Left forelimb (tissue), 1 donor: ENCODE data around the gene MTCL1.

Experiments used
- DNase-seq: peaks from one replicate; pipeline ENCODE4 v3.0.0-alpha.2; 2018; ENCODE audit warnings: low spot score

The MTCL1 gene

GRCh38 chr18:8713691-8714090 lies 8.3 kb downstream of the MTCL1 start:
- no peak for DNase-seq

- no peak for DNase-seq
Measured at GRCh38 chr18:8715599-8715998, 10.2 kb downstream of the MTCL1 start.

GRCh38 chr18:8717011-8717770 lies 11.8 kb downstream of the MTCL1 start:
- no peak for DNase-seq

- no peak for DNase-seq
Measured at GRCh38 chr18:8718401-8718913, 13.1 kb downstream of the MTCL1 start.

- no peak for DNase-seq
Measured at GRCh38 chr18:8719192-8719591, 13.8 kb downstream of the MTCL1 start.

- DNase-seq: no peak
Measured at GRCh38 chr18:8720141-8720540, 14.8 kb downstream of the MTCL1 start.

GRCh38 chr18:8721094-8721669 lies 15.8 kb downstream of the MTCL1 start:
- no peak for DNase-seq

DNA sequence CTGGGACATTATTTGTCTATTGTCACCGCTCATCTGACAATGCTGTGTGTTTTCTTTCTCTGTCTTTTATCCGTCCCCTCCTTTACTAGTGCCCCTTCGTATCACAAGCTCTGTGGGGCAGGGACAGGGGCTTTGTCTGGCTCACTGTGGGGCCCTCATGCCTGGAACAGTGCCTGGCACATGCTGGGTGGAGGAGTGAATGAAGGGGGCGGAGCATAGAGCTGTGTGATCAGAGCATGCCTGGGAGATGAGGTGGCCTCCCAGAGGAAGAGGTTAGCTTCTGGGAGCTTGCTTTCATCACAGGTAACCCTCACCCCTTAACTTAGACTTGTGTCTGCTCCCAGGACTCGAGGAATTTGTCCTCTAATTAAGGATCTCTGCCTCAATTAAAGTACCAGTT lies 16.4 kb downstream of the MTCL1 start:
- DNase-seq: no peak

GRCh38 chr18:8722946-8723820 lies 17.8 kb downstream of the MTCL1 start:
- no peak for DNase-seq

GRCh38 chr18:8724452-8724851 lies 19.1 kb downstream of the MTCL1 start:
- no peak for DNase-seq

DNA sequence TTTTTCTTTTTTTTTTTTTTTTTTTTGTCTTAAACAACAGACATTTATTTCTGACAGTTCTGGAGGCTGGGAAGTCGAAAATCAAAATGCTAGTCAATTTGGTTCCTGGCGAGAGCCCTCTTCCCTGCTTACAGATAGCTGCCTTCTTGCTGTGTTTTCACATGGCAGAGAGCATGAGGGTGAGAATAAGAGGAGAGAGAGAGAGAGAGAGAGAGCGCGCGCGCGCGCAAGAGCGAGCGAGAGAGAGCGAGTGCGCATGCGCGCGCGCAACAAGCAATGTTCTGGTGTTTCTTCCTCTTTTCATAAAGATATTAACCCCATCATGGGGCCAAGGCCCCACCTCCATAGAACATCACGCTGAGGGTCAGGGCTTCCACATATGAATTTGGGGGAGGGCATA lies 20.9 kb downstream of the MTCL1 start:
- no peak for DNase-seq

GRCh38 chr18:8726963-8727705 lies 21.8 kb downstream of the MTCL1 start:
- DNase-seq: no peak

DNA sequence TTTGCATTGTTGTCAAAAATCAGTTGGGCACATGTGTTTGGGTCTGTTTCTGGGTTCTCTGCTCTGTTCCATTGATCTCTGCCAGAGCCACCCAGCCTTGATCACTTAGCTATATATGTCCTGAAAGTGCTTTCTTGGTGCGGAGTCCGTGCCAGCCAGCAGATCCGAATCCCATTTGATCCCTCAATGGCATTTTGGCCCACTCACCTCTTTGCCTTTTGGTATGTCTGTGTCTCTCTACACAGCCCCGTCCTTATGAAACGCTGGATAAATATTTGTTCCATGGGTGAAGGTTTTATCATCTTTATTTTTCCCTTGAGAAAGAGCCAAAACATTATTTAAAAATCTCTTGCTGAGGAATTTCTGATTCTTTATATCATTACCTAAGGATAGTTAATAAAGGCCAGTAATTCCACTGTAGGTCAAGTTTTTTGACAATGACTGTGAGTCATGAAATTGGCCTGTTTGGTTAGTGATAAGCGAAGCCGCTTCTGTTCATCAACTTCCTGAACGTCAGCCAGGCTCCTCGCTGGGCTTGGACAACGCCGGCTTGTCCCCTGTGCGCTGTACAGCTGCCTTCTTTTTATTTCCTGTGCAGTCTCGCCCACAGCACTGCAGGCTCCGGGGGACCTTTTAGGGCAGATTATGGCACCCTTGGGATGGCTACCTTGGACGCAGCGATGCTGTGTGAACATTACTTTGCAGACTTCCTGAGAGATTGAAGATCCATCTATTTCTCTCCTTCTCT lies 24.9 kb downstream of the MTCL1 start:
- no peak for DNase-seq

DNA sequence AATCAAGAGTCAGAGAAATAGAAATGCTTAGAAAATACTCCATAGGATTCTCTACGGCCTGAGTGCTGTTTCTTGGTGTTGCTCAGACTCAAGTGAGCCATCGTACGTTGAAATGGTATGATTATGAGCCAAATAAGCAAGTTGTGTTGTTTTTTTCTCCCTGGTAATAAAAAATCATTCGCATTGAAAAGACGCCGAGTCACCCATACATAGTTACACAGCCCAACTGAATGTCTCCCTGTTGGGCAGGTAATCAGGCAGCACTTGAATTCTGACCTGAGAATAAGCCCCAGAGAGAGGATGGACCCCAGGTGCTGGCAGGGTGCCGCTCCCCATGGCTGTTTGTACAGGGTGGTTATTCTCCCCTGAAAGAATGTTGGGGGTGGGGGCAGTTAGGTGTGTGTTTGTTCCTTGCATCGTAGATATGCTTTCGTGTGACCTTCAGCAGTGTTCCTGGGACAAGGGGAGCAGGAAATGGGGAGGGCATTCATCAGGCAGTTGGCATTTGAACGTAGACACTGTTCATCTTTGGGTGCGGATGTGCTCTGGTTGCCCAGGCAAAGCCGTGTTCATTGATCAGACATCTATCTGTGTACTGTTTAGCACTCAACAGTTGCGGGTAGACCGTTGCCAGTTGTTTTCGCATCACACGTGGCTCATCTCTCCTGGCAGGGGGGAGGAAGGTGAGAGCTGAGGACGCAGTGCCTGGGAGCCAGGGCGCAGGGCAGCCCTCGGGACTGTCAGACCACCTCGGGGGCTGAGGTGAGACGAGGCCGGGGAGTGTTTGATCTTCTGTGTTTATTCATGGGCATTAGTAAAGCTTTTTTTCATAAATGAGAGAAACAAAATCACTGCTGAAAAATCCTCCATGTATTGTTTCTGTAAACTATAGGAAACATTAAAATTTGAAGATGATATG lies 27.3 kb downstream of the MTCL1 start:
- no peak for DNase-seq

GRCh38 chr18:8734496-8734895 lies 29.1 kb downstream of the MTCL1 start:
- no peak for DNase-seq

- DNase-seq: no peak
Measured at GRCh38 chr18:8735274-8735673, 29.9 kb downstream of the MTCL1 start.

GRCh38 chr18:8741117-8741516 lies 35.8 kb downstream of the MTCL1 start:
- DNase-seq: no peak

DNA sequence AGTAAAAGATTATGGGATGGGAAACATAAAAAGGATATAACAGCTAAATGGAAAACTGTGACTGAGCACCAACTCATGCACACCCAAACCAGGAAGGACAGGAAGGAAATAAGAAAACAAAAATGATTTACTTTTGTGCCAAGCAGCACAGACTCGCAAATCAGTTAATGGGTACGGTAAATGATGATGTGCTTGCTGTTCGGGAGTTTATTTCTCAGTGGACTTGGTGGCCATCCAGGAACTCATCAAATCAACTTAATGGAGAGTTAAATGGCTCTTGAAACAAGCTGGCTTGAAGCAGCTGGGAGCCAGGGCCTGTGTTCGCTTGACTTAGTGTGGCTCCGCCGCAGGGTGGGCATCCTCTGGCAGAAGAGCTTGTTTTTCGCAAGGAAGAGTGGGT lies 36.2 kb downstream of the MTCL1 start:
- DNase-seq: no peak

GRCh38 chr18:8742387-8743361 lies 37.3 kb downstream of the MTCL1 start:
- no peak for DNase-seq
